Stimulated activated CD4-positive, alpha-beta T cell treated with anti-CD3 and anti-CD28 coated beads, Interleukin-1b, Interleukin-23, amount 100 ng/mL, for 24 hours (primary cell): Measurements from ENCODE around the gene CD2AP.
"Not testable (repeated sequence)": the region's sequence is repeated elsewhere in the genome, so short reads cannot be mapped to it uniquely, and the experiment has no call there.

ENCODE experiments used
- DNase-seq, 4 experiments: peaks; one replicate each; pipeline ENCODE4 v3.0.0-alpha.2; 2020; ENCODE audit warnings: low read depth in 4 of 4, low spot score in 1 of 4

Gene CD2AP

DNA sequence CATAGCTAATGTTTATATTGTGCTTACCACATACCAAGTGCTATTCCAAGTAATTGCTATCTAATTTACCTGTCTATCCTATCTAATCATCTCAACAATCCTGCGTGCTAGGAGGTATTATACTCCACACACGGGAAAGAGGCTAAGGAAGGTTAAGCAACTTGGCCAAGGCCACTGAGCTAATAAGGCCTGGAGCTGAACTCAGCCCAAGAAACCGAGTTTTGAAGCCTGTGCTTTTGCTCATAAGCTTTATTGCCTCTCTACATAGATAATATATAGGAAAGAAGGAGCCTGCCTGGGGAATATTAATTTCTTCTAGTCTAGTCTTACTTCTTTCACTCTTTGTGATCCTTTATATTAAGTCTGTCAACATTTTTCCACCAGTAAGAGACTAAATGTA lies 153.0 kb downstream of the CD2AP start:
- DNase-seq = no peak

DNA sequence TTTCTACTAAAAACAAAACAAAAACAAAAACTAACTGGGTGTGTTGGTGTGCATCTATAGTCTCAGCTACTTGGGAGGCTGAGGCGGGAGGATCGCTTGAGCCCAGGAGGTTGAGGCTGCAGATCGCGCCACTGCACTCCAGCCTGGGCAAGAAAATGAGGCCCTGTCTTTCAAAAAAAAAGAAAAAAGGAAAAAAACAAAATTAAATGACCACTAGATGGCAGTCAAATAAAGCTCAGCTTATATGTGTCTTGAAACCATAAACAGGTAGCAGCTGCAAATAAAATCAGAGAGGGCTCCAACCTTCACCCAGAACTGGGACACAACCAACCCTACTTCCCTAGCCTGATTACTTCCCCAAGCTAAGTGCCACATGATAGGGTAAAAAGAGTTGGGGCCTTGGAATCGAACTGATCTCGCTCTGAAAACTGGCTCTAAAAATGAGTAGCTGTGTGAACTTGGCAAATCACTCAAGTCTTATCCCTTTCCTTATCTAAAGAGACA lies 153.7 kb downstream of the CD2AP start:
- DNase-seq = peak in 1 of 4 experiments; percentile 1

DNA sequence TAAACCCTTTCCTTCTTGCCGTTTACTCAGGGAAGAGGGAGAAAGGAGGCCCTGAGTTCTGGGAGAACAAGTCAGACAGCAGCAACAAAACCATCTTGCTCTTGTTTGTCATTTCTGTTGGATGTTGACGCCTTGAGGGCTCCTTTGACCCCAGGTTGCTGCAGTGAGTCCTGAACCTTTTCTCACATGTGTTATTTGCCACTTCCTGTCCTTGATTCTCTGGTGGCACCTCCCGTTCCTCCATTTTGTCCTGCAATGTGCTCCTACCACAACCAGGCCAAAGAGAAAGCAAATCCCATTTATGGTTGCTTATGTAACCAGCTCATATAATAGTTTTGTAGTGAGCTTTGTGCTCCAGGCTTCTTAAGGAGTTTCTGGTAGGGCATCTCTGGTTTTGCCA lies 154.2 kb downstream of the CD2AP start:
- no peak for DNase-seq

DNA sequence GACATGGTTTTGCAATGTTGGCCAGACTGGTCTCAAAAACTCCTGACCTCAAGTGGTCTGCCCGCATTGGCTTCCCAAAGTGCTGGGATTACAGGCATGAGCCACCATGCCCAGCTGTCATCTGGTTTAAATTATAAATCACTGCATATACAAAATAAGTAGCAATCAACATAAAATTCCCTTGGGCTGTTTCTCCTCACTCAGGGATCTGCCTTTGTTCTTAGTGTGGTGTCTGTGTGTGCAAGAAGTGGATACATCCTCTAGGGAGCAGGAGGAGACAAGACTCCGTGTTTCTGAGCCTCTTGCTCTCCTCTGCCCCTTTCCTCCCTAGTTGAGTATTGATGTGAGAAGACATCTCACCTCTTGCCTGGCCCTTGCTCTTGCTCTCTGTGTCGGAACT lies 155.6 kb downstream of the CD2AP start:
- no peak for DNase-seq

DNA sequence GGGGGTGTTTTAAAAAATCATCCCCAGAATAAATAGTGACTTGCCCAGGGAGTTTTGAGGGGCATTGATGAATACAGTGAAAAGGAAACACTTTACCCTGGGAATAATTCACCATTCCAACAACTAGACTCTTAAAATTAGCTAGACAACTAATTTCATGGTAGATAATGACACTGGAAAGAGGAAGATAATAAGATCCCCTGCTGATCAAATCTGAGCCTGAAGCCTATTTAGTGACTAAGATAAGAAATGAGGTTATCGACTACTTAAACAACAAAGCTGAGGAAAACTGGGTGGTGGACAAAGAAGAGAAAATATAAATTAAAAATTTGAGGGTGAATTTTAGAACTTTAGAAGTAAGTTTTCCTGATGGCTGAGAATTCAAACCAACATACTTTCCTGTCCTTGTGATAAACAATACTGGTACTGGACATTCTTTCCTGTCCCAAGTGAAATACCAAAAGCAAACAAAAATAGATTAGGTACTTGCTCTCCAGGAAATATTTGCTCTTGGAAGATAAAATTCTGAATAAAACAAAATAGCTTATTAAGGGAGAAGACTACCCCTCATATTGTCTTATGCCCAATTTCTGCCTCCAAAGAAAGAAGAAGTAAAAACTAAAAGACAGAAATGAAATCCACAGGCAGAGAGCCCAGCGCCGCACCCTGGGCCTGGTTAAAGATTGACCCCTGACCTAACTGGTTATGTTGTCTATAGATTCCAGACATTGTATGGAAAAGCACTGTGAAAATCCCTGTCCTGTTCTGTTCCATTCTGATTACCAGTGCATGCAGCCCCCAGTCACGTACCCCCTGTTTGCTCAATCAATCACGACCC lies 156.8 kb downstream of the CD2AP start:
- no peak for DNase-seq

DNA sequence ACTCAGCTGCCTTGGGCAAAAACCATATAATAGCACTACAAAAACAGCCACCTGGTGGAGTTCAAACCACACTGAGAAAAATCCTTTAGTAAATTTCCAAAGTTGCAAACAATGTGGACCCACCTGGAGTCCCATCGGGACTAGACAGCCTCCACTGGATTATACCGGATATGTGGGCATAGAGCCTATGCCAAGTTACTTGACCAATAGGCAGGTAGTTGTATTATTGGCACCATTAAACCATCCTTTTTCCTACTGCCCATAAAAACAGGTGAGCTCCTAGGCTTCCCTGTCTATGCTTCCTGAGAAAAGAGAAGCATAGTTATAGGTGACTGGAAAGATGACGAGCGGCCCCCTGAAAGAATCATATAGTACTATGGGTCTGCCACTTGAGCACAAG lies 169.1 kb downstream of the CD2AP start:
- no peak for DNase-seq

DNA sequence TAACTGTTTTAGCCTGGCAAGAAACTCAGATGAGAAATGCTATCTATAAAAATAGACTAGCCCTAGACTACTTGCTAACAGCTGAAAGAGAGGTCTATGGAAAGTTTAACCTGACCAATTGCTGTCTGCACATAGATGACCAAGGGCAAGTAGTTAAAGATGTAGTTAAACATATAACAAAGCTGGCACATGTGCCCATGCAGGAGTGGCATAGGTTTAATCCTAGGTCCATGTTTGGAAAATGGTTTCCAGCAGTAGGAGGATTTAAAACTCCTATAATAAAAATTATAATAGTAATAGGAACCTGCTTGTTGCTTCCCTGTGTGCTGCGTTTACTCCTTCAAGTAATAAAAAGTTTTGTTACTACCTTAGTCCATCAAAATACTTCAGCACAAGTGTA lies 169.6 kb downstream of the CD2AP start:
- DNase-seq = no peak

DNA sequence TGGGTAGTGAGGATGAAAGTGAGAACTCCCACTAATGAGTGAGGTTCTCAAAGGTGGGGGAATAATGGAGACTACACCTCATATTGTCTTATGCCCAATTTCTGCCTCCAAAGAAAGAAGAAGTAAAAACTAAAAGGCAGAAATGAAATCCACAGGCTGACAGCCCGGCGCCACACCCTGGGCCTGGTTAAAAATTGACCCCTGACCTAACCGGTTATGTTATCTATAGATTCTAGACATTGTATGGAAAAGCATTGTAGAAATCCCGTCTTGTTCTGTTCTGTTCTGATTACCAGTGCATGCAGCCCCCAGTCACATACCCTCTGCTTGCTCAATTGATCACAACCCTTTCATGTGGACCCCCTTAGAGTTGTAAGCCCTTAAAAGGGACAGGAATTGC lies 170.0 kb downstream of the CD2AP start:
- not testable (repeated sequence) for DNase-seq

DNA sequence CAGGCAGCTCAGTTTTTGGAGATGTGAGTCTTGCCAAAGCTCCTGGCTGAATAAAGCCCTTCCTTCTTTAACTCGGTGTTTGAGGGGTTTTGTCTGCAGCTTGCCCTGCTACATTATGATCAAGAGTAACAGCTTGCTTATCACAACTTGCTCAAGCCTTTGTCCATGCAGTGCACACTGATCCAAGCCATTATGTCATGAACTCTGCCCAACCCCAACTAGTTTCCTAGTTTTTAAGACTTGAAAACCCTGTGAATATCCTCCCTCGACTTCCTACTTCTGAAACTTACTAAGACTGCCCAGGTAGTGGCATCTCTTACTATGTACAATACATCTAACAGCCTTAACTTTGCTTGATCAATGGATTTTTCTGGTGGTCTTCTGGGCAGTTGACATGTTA lies 170.4 kb downstream of the CD2AP start:
- no peak for DNase-seq

DNA sequence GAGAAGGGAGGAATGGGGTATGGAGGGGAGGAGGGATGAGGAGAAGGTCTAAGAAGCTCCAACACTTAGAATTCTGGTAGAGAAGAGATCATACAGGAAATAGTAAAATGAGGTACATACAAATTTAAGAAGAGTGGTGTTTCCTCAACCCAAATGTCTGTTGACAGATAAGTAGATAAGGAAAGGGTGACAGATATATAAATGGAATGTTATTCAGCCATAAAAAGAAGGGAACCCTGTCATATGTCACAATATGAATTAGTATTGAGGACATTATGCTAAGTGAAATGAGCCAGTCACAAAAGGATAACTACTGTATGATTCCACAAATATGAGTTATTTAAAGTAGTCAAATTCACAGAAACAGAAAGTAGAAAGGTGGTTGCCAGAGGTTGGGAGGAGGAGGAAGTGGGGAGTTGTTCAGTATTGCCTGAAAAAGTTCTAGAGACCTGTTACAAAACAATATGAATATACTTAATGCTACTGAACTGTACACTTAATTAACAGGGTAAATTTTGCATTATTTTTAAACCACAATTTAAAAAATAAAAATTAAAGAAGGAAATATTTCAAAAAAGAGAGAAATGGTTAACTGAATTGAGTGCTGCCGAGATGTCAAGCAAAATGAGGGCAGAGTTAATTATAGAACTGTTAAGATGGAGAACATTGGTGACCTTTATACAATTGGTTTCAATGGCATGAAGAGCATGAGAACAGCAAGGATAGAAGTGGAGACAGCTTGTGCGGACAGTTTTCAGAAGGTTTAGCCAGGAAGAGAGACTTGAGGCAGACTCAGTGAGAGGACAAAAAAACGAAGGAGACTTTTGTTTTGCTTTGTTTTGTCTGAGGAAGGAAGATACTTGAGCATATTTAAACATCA lies 173.2 kb downstream of the CD2AP start:
- DNase-seq = no peak

DNA sequence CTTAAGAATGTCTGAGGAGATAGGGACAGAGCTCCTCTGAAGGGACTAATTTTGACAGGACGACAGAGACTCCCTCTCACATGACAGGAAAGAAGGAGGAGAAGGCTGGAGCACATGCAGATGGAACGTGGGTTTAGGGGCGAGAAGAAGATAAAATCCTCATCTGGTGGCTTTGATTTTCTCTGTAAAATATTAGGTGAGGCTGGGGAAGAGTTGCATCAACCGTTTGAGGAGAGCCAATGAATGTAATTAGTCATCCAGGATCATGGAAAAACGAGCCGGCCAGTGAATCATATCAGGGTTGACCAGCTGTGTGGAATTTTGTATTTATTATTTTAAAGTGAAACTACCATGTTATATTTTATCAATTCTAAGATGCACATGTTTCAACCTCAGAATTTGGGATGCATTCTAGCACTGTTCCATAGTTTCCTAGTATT lies 173.9 kb downstream of the CD2AP start:
- DNase-seq = no peak

DNA sequence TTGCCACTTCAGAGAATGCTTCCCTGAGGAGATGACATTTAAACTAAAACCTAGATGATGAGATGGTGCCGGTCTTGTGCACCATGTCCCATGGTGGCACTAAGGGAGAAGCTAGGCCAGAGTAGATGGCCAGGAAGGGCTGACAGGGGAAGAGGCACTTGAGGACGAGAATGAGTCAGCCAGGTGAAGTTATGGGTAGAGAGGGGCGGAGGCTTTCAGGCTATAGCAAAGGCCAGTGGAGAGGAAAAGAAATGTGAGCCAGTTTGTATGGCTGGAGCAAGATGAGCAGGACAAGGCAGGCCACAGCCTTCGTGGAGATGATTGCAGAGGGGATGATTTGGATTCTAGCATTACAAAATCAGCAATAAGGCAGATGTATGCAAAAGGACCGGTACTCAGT lies 176.1 kb downstream of the CD2AP start:
- DNase-seq = no peak

DNA sequence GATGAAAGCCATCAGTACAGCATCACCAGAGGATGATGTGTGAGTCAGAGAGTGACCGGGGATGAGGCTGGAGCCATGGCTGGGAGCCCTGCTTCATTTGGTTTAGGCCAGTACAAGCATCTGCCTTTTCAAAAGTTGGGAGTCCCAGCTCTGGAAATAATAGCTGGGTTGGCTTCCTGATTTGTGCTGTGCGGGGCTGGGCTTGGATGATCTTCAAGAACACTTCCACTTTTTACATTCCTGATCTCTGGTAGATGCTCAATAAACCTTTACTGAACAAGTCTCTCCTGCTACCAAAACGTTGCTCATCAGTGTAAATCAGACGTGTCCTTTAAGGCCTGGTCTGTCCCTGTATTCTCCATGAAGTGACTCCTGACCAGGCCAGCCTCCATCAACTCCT lies 176.7 kb downstream of the CD2AP start:
- DNase-seq = no peak

DNA sequence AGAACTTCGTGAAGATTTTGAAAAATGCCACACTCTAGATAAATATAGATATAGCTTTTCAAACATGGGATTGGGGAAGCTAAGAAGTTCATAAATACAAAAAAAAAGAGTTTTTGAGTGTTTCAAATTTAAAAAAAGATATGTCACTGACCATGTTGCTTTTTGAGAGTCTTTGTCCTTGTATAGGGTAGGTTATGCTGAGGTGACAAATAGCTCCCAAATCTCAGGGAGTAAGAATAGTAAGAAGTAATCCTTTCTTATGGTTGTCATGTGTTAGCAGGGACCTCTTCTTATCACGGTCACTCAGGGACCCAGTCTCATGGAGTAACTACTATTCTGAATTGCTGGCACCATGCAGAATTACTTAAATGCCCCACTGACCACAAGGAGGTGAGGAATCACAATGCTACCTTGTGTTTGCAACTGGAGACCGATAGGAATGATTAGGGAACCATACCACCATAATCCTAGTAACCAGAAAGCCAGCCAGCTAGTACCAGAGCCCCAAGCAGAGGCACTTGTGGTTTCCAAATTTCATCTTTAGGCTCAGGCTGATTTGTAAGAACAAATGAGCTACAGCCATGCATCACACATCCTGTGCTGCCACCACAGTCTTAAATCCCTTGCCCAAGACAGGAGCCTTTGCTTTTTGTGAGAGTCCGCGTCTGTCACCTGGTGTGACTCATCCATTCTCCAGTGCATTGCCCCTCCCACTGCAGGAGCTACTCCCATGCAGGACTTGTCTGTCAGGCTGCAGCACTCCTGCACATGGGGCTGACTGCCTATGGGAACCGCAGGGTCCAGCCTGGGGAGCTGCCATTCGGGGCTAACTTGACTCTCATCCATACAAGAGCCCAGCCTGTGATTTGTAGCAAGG lies 178.4 kb downstream of the CD2AP start:
- peak in 3 of 4 experiments; percentile 2 to 20 (median 7) for DNase-seq

DNA sequence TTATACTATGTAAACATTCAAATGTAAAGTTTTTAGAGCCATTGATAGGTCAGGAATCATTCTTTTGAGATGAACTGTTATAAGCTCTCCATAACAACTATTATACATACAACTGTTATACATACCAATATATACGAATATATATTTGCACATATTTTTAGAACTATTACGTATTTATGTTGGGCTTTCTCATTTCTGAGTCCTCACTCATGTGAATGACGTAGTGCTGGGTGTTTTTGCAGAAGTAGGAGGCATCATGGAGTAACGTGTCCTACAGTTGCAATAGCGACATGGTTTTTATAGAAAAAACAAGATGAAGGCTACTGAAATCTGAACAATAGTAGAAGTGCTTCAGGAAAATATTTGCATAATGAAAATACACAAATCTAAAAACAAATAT lies 184.4 kb downstream of the CD2AP start:
- DNase-seq = no peak

DNA sequence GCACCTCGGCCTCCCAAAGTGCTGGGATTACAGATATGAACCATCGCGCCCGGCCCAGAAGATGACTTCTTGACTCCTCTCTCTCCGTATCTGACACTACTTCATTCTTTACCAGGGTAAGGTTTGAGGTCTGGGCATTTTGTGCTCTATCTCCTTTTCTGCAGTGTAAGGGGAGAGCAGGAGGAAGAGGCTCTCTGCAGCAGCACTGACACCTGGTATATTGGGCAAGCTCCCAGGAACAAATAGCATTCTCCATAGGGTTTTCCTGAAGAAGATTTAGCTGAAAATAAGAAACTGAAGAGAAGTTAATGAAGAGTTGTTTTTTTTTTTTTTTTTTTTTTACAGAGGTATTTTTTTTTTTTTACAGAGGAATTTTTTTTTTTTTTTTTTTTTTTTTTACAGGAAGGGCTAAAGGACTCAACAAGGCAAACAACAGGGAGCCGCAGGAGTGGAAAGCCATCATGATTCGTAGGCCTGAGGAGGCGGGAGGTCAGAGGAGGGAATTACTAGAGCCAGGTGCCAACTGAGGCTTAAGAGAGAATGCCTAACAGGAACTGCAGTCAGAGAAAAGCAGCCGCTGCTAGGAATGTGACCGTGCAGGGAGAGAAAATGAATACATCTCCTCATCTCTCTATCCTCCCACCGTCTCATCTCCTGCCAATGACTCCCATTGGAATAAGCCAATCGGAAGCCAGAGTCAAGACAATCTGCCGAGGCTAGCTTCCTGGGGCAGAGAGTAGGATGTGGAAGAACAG lies 186.1 kb downstream of the CD2AP start:
- DNase-seq = no peak

DNA sequence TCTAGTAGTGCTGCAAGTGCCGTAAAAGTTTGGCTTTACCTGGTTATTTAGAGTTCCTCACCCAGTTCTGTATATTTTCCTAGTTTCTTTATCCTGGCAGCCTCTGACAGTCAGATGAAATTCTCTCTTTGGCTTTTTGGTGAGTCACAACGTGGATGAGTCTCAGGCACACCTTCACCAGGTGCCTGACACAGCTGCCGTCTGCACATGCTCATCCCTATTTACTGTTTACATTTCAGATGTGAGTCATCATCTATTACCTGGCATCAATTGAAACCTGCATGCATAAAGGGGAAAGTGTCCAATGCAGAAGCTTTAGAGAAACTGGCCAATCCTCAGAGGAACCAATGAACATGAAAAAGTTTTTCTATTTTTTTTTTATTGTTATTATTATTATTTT lies 187.5 kb downstream of the CD2AP start:
- no peak for DNase-seq

DNA sequence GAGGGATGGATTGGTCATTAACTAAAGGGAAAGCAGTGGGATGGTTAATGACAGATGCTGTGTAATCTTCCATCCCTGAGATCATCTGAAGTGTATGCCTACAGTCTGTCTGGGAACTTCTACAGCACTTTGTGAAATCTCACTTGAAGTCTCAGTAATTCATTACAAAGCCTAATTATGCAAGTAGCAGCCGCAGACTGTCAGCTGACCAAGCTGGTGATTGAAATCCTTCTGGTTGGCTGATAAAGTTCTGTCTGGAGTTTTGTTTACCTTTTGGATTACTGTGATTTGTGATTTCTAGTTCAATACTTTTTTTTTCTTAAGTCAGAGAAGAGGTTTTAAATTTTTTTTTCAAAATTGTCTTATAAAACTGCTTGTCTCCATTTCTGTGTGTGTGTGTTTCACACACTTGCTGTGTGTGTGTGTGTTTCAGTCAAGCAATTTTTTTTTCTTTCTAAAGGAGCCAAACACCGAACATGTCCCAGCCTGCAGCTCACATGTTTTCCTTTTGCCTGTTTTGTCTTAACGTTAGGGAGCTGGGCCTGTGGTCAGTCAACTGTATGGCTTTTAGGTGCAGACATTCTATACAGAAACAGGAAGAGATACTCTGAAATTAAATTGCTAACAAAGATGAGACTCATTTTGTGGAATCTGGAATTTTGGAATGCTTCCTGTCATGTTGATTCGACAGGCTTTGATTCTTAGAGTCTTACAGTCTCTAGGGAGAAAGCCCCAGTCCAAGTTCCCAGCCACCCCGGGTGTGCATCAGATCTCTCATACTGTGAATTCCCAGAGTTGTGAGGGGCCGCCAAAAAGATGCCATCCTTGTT lies 192.3 kb downstream of the CD2AP start:
- DNase-seq = no peak

DNA sequence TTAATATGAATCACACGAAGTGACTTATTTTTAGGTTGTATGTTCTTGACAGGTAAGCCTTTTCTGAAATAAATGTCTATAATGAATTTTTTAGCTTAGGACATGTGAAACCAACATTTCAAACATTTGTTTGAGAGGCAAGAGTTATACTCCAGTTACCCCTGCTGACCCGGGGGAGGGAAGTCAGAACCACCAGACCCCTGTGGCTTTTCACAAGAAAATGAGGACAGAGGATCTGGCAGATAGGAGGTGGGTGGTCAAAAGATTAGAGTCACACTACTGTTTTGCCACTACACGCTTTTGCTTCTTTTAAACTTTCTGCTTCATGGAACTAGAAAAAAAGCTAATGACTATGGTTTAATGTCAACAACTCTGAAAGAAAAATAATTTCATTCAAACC lies 193.3 kb downstream of the CD2AP start:
- DNase-seq = no peak
